ENCODE results near the gene VWA7.
"Not testable (repeated sequence)": the region's sequence is repeated elsewhere in the genome, so short reads cannot be mapped to it uniquely, and the experiment has no call there.

Gene VWA7

GRCh38 chr6:31801031-31801927 is 24.2 kb upstream of the VWA7 start:
- H3K27ac ChIP-seq (ENCODE audit: extremely low read depth, low read depth, low read length), result not testable (repeated sequence)
- H3K36me3 ChIP-seq (ENCODE audit: control insufficient read depth in 2 of 2, insufficient read depth in 1 of 2, low read length in 2 of 2), result peaks cover 31 to 40% of the 10 kb centered on the region in 2 experiments
- CTCF ChIA-PET, result interaction anchor here (0.7 to 1.3 kb wide), 3 partner anchors 10 to 336 kb away, joined by 3 read pairs; no protein-coding TSS in a partner anchor

GRCh38 chr6:31799781-31800180 is 22.7 kb upstream of the VWA7 start:
- no peak for TF ChIP-seq IKZF3 (tag by site-specific recombination; IDR thresholded peaks at IDR 0.05)
- TF ChIP-seq PBX3 (CRISPR knock-in tag; IDR thresholded peaks at IDR 0.05), result no peak
- TF ChIP-seq GLIS1 (tag by site-specific recombination; IDR thresholded peaks at IDR 0.05), result no peak
- TF ChIP-seq ZNF114 (tag by site-specific recombination; IDR thresholded peaks at IDR 0.05), result no peak
- no peak for TF ChIP-seq BCL11B (tag by site-specific recombination; IDR thresholded peaks at IDR 0.05; ENCODE audit: low read depth)
- no peak for TF ChIP-seq ZNF596 (tag by site-specific recombination; IDR thresholded peaks at IDR 0.05)
- TF ChIP-seq ELK4 (IDR thresholded peaks at IDR 0.05; ENCODE audit: borderline replicate concordance, low read depth, low read length), result no peak
- TF ChIP-seq ZNF169 (tag by site-specific recombination; IDR thresholded peaks at IDR 0.05), result no peak
- Histone ChIP-seq H3K9me3 (ENCODE audit: control insufficient read depth, insufficient read depth, low read depth, low read length) (no peaks in the 10 kb centered on the region), H3K4me1 (ENCODE audit: control insufficient read depth, insufficient read depth, low read length) (no peaks in the 10 kb centered on the region; the same call in 1 of the 2 replicates), H3K4me3 (ENCODE audit: low read depth, low read length) (no peak overlapping the region), H3K27ac (ENCODE audit: extremely low read depth, low read depth, low read length) (no peak overlapping the region), H3K36me3 (ENCODE audit: control insufficient read depth in 2 of 2, insufficient read depth in 1 of 2, low read length in 2 of 2) (peaks cover 31 to 40% of the 10 kb centered on the region in 2 experiments)
- ChIA-PET CTCF (interaction anchor here (1.7 to 2.2 kb wide), 2 partner anchors 30 to 31 kb away, joined by 6 to 7 read pairs; no protein-coding TSS in a partner anchor), POLR2A (interaction anchor here (0.6 to 5.5 kb wide), 4 partner anchors 15 to 33 kb away, joined by 4 to 138 read pairs (median 16); partner anchors contain the start of genes HSPA1A, HSPA1B and HSPA1L)

More at GRCh38 chr6:31801031-31801927, 24.2 kb upstream of the VWA7 start:
- POLR2A ChIA-PET, result interaction anchor here (1.6 to 2.7 kb wide), 2 partner anchors 13 to 26 kb away, joined by 5 to 22 read pairs; partner anchors contain the start of genes HSPA1A, HSPA1B and HSPA1L
- peak; percentile 95 for TF ChIP-seq ZNF664 (tag by site-specific recombination; IDR thresholded peaks at IDR 0.05)
- TF ChIP-seq ZNF121 (tag by site-specific recombination; IDR thresholded peaks at IDR 0.05), result peak; percentile 89
- H3K9me3 ChIP-seq (ENCODE audit: control insufficient read depth, insufficient read depth, low read depth, low read length); H3K4me3 ChIP-seq (ENCODE audit: low read depth, low read length); H3K4me1 ChIP-seq (ENCODE audit: control insufficient read depth, insufficient read depth, low read length): not testable (repeated sequence)

GRCh38 chr6:31797588-31797987 is 20.5 kb upstream of the VWA7 start:
- ChIA-PET POLR2A (interaction anchor here (5.5 to 5.9 kb wide), 2 partner anchors 8 to 29 kb away, joined by 69 to 138 read pairs; partner anchors contain the start of genes HSPA1B and LSM2), CTCF (interaction anchor here (4.9 kb wide), 1 partner anchor 10 kb away, joined by 55 read pairs; the partner anchor contains the start of gene LSM2)
- Histone ChIP-seq H3K36me3 (ENCODE audit: control insufficient read depth in 2 of 2, insufficient read depth in 1 of 2, low read length in 2 of 2) (peaks cover 22 to 25% of the 10 kb centered on the region in 2 experiments), H3K4me3 (ENCODE audit: low read depth, low read length) (no peak overlapping the region), H3K9me3 (ENCODE audit: control insufficient read depth, insufficient read depth, low read depth, low read length) (no peaks in the 10 kb centered on the region), H3K27ac (ENCODE audit: extremely low read depth, low read depth, low read length) (peak overlapping the region; percentile 48; the same call in 1 of the 2 replicates), H3K4me1 (ENCODE audit: control insufficient read depth, insufficient read depth, low read length) (no peaks in the 10 kb centered on the region; the same call in 1 of the 2 replicates)
- TF ChIP-seq ZNF114 (tag by site-specific recombination; IDR thresholded peaks at IDR 0.05) (no peak), ZNF366 (tag by site-specific recombination; conservative IDR thresholded peaks at IDR 0.05) (peak; percentile 35; the same call in 1 of the 2 replicates)

- CTCF ChIA-PET, result interaction anchor here (0.6 to 4.9 kb wide), 5 partner anchors 10 to 108 kb away, joined by 3 to 55 read pairs (median 6); partner anchors contain the start of genes HSPA1A, HSPA1L and LSM2
- TF ChIP-seq ZBTB20 (tag by site-specific recombination; IDR thresholded peaks at IDR 0.05) (peak; percentile 31; the same call in 1 of the 2 replicates), ZNF76 (tag by site-specific recombination; IDR thresholded peaks at IDR 0.05; ENCODE audit: borderline replicate concordance, low read depth) (no peak)
- Histone ChIP-seq H3K27ac (ENCODE audit: extremely low read depth, low read depth, low read length) (peak overlapping the region; percentile 48; the same call in 1 of the 2 replicates), H3K4me3 (ENCODE audit: low read depth, low read length) (no peak overlapping the region), H3K4me1 (ENCODE audit: control insufficient read depth, insufficient read depth, low read length) (no peaks in the 10 kb centered on the region; the same call in 1 of the 2 replicates), H3K36me3 (ENCODE audit: control insufficient read depth in 2 of 2, insufficient read depth in 1 of 2, low read length in 2 of 2) (peaks cover 16 to 31% of the 10 kb centered on the region in 2 experiments), H3K9me3 (ENCODE audit: control insufficient read depth, insufficient read depth, low read depth, low read length) (no peaks in the 10 kb centered on the region)
- POLR2A ChIA-PET, result interaction anchor here (0.7 to 5.9 kb wide), 6 partner anchors 9 to 1173 kb away, joined by 5 to 138 read pairs (median 21); partner anchors contain the start of genes HSPA1A, HSPA1B, HSPA1L and LSM2
Measured at GRCh38 chr6:31796993-31797385, 19.9 kb upstream of the VWA7 start.
